RWPE2 (cell line): Measurements from ENCODE around the gene MORN5.
A peak's percentile ranks its signal among the peaks of the same experiment; 100 is the strongest.

Experiments used
- ATAC-seq: fragments of 200-7000 bp; cut with Tn5 transposase; 3 replicates; pipeline ENCODE4 v1.9.1; 2021; ENCODE audit warnings: low read depth
- DNase-seq: peaks from one replicate; pipeline ENCODE4 v3.0.0-alpha.2; 2020; ENCODE audit warnings: low spot score
- H3K27ac ChIP-seq: fragments of 450-650 bp; 2 replicates; pipeline ENCODE4 v1.5.1; 2017; ENCODE audit warnings: mild to moderate bottlenecking; ENCODE audit not compliant: poor library complexity, severe bottlenecking
- H3K27me3 ChIP-seq: fragments of 250-450 bp; sonication (Bioruptor Pico); 2 replicates; pipeline ENCODE4 v1.5.1; 2021; ENCODE audit warnings: mild to moderate bottlenecking, moderate library complexity; ENCODE audit not compliant: insufficient read depth, poor library complexity, severe bottlenecking
- H3K36me3 ChIP-seq: fragments of 250-450 bp; sonication (Bioruptor Pico); 2 replicates; pipeline ENCODE4 v1.5.1; 2020; ENCODE audit warnings: low read depth, mild to moderate bottlenecking, moderate library complexity
- H3K4me1 ChIP-seq: fragments of 250-450 bp; sonication (Bioruptor Pico); 2 replicates; pipeline ENCODE4 v1.5.1; 2021; ENCODE audit warnings: mild to moderate bottlenecking, moderate library complexity; ENCODE audit not compliant: insufficient read depth, poor library complexity, severe bottlenecking
- H3K4me3 ChIP-seq: fragments of 250-450 bp; sonication (Bioruptor Pico); 2 replicates; pipeline ENCODE4 v1.5.1; 2021; ENCODE audit warnings: mild to moderate bottlenecking, moderate library complexity; ENCODE audit not compliant: severe bottlenecking
- H3K9me3 ChIP-seq: fragments of 250-450 bp; sonication (Bioruptor Pico); 2 replicates; pipeline ENCODE4 v1.5.1; 2021; ENCODE audit warnings: mild to moderate bottlenecking, moderate library complexity; ENCODE audit not compliant: severe bottlenecking
- TF ChIP-seq, protein P1 (sequence below): fragments of 450-650 bp; IDR thresholded peaks from one replicate; pipeline ENCODE4 v1.5.1; 2017; ENCODE audit warnings: mild to moderate bottlenecking, moderate library complexity; ENCODE audit not compliant: poor library complexity, severe bottlenecking

MORN5 gene

GRCh38 chr9:122159026-122159924 is at the start of gene MORN5, which contains the start of gene NDUFA8:
Gene MORN5 (plus strand): TSS chr9:122159908. CDS start chr9:122159973, 65 bp downstream.
Gene NDUFA8 (minus strand): TSS chr9:122159779. CDS start chr9:122159677, 102 bp downstream.
- TF ChIP-seq, protein P1, sequence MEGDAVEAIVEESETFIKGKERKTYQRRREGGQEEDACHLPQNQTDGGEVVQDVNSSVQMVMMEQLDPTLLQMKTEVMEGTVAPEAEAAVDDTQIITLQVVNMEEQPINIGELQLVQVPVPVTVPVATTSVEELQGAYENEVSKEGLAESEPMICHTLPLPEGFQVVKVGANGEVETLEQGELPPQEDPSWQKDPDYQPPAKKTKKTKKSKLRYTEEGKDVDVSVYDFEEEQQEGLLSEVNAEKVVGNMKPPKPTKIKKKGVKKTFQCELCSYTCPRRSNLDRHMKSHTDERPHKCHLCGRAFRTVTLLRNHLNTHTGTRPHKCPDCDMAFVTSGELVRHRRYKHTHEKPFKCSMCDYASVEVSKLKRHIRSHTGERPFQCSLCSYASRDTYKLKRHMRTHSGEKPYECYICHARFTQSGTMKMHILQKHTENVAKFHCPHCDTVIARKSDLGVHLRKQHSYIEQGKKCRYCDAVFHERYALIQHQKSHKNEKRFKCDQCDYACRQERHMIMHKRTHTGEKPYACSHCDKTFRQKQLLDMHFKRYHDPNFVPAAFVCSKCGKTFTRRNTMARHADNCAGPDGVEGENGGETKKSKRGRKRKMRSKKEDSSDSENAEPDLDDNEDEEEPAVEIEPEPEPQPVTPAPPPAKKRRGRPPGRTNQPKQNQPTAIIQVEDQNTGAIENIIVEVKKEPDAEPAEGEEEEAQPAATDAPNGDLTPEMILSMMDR, result no peak
- Histone ChIP-seq H3K27ac (peak within 1 kb of the TSS; percentile 13), H3K36me3 (peaks cover 27% of the 10 kb centered on the region), H3K4me1 (peaks cover 11% of the 10 kb centered on the region), H3K27me3 (no peaks in the 10 kb centered on the region), H3K4me3 (peak within 1 kb of the TSS; percentile 92), H3K9me3 (no peaks in the 10 kb centered on the region)
- ATAC-seq, result peak; percentile 93
- DNase-seq, result peak; percentile 97

DNA sequence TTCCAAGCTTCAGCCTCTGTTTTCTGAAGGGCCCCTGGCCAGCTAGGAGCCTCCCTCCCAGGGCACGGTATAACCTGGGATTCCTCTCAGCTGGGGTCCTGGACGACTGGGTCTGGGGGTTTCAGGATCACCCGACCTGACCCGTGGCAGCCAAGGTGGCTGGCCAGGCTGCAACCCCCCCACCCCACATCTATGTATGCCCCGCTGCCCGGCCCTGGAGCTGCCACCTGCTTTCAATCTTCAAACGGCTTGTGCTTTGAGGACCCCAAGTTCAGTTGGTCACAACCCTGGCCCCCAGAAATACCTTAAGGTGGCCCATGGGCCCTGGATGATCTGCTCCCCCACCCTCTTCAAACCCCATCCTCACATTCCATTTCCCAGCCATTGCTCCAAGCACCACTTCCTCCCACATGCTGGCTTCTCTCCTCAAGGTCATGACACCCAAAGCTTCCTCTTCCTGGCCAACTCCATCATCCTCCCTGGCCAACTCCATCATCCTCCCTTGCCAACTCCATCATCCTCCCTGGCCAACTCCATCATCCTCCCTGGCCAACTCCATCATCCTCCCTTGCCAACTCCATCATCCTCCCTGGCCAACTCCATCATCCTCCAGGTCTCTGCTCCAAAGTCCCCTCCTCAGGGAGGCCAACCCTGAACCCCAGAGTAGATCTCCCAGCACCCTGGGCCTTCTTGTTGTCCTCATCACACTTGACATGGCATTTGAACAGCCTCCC is 49.4 kb upstream of the MORN5 start:
- Histone ChIP-seq H3K9me3 (no peaks in the 10 kb centered on the region), H3K27me3 (no peaks in the 10 kb centered on the region), H3K4me3 (no peak overlapping the region), H3K36me3 (no peaks in the 10 kb centered on the region), H3K27ac (no peak overlapping the region), H3K4me1 (no peaks in the 10 kb centered on the region)
- ATAC-seq (no peak), DNase-seq (no peak)
- TF ChIP-seq, protein P1, result no peak

- DNase-seq (no peak), ATAC-seq (no peak)
- no peak overlapping the region for H3K4me3 ChIP-seq
- no peaks in the 10 kb centered on the region for H3K36me3 ChIP-seq
- no peaks in the 10 kb centered on the region for H3K27me3 ChIP-seq
- TF ChIP-seq, protein P1, result no peak
- H3K9me3 ChIP-seq, result no peaks in the 10 kb centered on the region
- no peaks in the 10 kb centered on the region for H3K4me1 ChIP-seq
- H3K27ac ChIP-seq, result no peak overlapping the region
These were observed 48.2 kb upstream of the MORN5 start for GRCh38 chr9:122111413-122112085.

- Histone ChIP-seq H3K4me3 (no peak overlapping the region), H3K9me3 (no peaks in the 10 kb centered on the region), H3K4me1 (no peaks in the 10 kb centered on the region), H3K27ac (no peak overlapping the region), H3K36me3 (no peaks in the 10 kb centered on the region), H3K27me3 (no peaks in the 10 kb centered on the region)
- TF ChIP-seq, protein P1, result no peak
- ATAC-seq (no peak), DNase-seq (no peak)
These were observed 47.5 kb upstream of the MORN5 start for GRCh38 chr9:122112238-122112637.
